HepG2 (cell line): ENCODE data around the gene NSMCE1. TPM values are rescaled to one million over a fixed set of nuclear protein-coding genes. Genes with fewer than 3 reads are reported as not detected.

Source experiments
- ARHGAP35 ChIP-seq: sonication (generic); formaldehyde crosslinking; IDR thresholded peaks from 2 replicates; pipeline ENCODE4 v1.9.0; 2022; ENCODE audit warnings: mild to moderate bottlenecking, inconsistent platforms, moderate library complexity, missing genetic modification reagents, borderline replicate concordance
- ARID2 ChIP-seq: sonication (generic); formaldehyde crosslinking; IDR thresholded peaks from 2 replicates; pipeline ENCODE4 v1.8.1; 2022; ENCODE audit warnings: mild to moderate bottlenecking, missing genetic modification reagents, borderline replicate concordance
- BRCA1 ChIP-seq: sonication (generic); formaldehyde crosslinking; IDR thresholded peaks from 2 replicates; pipeline ENCODE4 v1.4.0; 2020; ENCODE audit warnings: missing genetic modification reagents
- FOXA1 ChIP-seq, 2 experiments: fragments of 450-650 bp in 1 of 2; sonication (generic) in 1 of 2; formaldehyde crosslinking in 1 of 2; IDR thresholded peaks; 2 replicates each; pipeline versions ENCODE4 v1.4.0 to v1.6.1; 2016 to 2020; ENCODE audit warnings: missing genetic modification reagents in 1 of 2
- FOXO1 ChIP-seq: sonication (generic); formaldehyde crosslinking; IDR thresholded peaks from 2 replicates; pipeline ENCODE4 v1.4.0; 2020; ENCODE audit warnings: missing genetic modification reagents
- HDAC2 ChIP-seq: sonication (generic); formaldehyde crosslinking; IDR thresholded peaks from 2 replicates; pipeline ENCODE4 v1.4.0; 2020; ENCODE audit warnings: missing genetic modification reagents
- KDM5B ChIP-seq: sonication (generic); formaldehyde crosslinking; IDR thresholded peaks from 2 replicates; pipeline ENCODE4 v1.4.0; 2020; ENCODE audit warnings: missing genetic modification reagents, mild to moderate bottlenecking, borderline replicate concordance
- MBD4 ChIP-seq: IDR thresholded peaks from 2 replicates; pipeline ENCODE4 v1.6.1; 2012; ENCODE audit warnings: low read length, inconsistent platforms, borderline replicate concordance
- MZF1 ChIP-seq: sonication (generic); formaldehyde crosslinking; IDR thresholded peaks from 2 replicates; pipeline ENCODE4 v1.8.1; 2023; ENCODE audit warnings: mild to moderate bottlenecking, missing genetic modification reagents, borderline replicate concordance
- PRMT3 ChIP-seq: sonication (generic); formaldehyde crosslinking; IDR thresholded peaks from 2 replicates; pipeline ENCODE4 v1.8.1; 2022; ENCODE audit warnings: low read depth, mild to moderate bottlenecking, moderate library complexity, missing genetic modification reagents, borderline replicate concordance
- SMAD3 ChIP-seq: sonication (generic); formaldehyde crosslinking; IDR thresholded peaks from 2 replicates; pipeline ENCODE4 v1.4.0; 2020; ENCODE audit warnings: missing genetic modification reagents
- SOX6 ChIP-seq, 2 experiments: fragments of 450-650 bp in 1 of 2; sonication (generic) in 1 of 2; formaldehyde crosslinking in 1 of 2; IDR thresholded peaks; 2 replicates each; pipeline versions ENCODE4 v1.4.0 to v1.6.1; 2017 to 2020; ENCODE audit warnings: antibody characterized with exemption in 1 of 2, mild to moderate bottlenecking in 1 of 2, missing genetic modification reagents in 1 of 2
- TMF1 ChIP-seq: sonication (generic); formaldehyde crosslinking; IDR thresholded peaks from 2 replicates; pipeline ENCODE4 v1.8.1; 2022; ENCODE audit warnings: low read depth, missing genetic modification reagents
- ZMYM2 ChIP-seq: sonication (generic); formaldehyde crosslinking; IDR thresholded peaks from 2 replicates; pipeline ENCODE4 v1.8.0; 2022; ENCODE audit warnings: mild to moderate bottlenecking, missing genetic modification reagents
- ZNF501 ChIP-seq: sonication (generic); formaldehyde crosslinking; IDR thresholded peaks from 2 replicates; pipeline ENCODE4 v1.5.1; 2020; ENCODE audit warnings: mild to moderate bottlenecking, moderate library complexity, missing genetic modification reagents
- ZNF589 ChIP-seq: sonication (generic); formaldehyde crosslinking; conservative IDR thresholded peaks from 2 replicates; pipeline ENCODE4 v1.8.0; 2022; ENCODE audit warnings: mild to moderate bottlenecking, moderate library complexity, missing genetic modification reagents
- ZNF761 ChIP-seq: sonication (generic); formaldehyde crosslinking; conservative IDR thresholded peaks from 2 replicates; pipeline ENCODE4 v1.4.0; 2020; ENCODE audit warnings: mild to moderate bottlenecking, missing genetic modification reagents
- ZNF768 ChIP-seq: sonication (generic); formaldehyde crosslinking; IDR thresholded peaks from 2 replicates; pipeline ENCODE4 v1.4.0; 2020; ENCODE audit warnings: missing genetic modification reagents
- ZNF773 ChIP-seq: sonication (generic); formaldehyde crosslinking; IDR thresholded peaks from 2 replicates; pipeline ENCODE4 v1.4.0; 2020; ENCODE audit warnings: missing genetic modification reagents, borderline replicate concordance
- ZNF776 ChIP-seq: sonication (generic); formaldehyde crosslinking; IDR thresholded peaks from 2 replicates; pipeline ENCODE4 v1.4.0; 2020; ENCODE audit warnings: mild to moderate bottlenecking, missing genetic modification reagents
- ZNF83 ChIP-seq: sonication (generic); formaldehyde crosslinking; IDR thresholded peaks from 2 replicates; pipeline ENCODE4 v1.4.0; 2020; ENCODE audit warnings: missing genetic modification reagents, mild to moderate bottlenecking, borderline replicate concordance
- ZSCAN9 ChIP-seq: IDR thresholded peaks from 2 replicates; pipeline ENCODE4 v1.6.1; 2016; ENCODE audit warnings: borderline replicate concordance
- polyA plus RNA-seq, 8 experiments: library from polyadenylated mRNA; depleted of rRNA in 3 of 8; stranded (reverse) in 7 of 8; unstranded in 1 of 8; fragments of >200 nt; fragmentation: Illumina TruSeq in 4 of 8; extraction: Trizol in 4 of 8; gene quantifications; 2 replicates each; pipeline versions ENCODE4 v1.2.1 to v1.2.3, GENCODE V29; 2011 to 2016; ENCODE audit warnings: low read depth in 4 of 8, missing spikeins in 1 of 8, mixed read lengths in 1 of 8; ENCODE audit not compliant: insufficient read depth in 1 of 8
- total RNA-seq, 5 experiments: library from RNA; depleted of rRNA; stranded (reverse); fragments of >200 nt; fragmentation: Illumina TruSeq; extraction: Trizol; gene quantifications; 2 replicates each; pipeline ENCODE4 v1.2.3, GENCODE V29; 2016; ENCODE audit warnings: low read depth in 1 of 5
- TF ChIP-seq, protein P1 (sequence below): IDR thresholded peaks from 2 replicates; pipeline ENCODE4 v1.6.1; 2012; ENCODE audit warnings: inconsistent platforms
- TF ChIP-seq, protein P2 (sequence below): IDR thresholded peaks from 2 replicates; pipeline ENCODE4 v1.6.1; 2016; ENCODE audit warnings: missing compliant biosample characterization, missing genetic modification reagents, borderline replicate concordance
- TF ChIP-seq, protein P3 (sequence below): sonication (generic); formaldehyde crosslinking; IDR thresholded peaks from 2 replicates; pipeline ENCODE4 v1.8.0; 2022; ENCODE audit warnings: mild to moderate bottlenecking, missing genetic modification reagents

The NSMCE1 gene
- total and polyA plus RNA-seq, 2 of the 13 experiments (the other 11 are each of a cell fraction or from before 2014, with no cell fraction given) = 42.7 to 52.9 TPM

DNA sequence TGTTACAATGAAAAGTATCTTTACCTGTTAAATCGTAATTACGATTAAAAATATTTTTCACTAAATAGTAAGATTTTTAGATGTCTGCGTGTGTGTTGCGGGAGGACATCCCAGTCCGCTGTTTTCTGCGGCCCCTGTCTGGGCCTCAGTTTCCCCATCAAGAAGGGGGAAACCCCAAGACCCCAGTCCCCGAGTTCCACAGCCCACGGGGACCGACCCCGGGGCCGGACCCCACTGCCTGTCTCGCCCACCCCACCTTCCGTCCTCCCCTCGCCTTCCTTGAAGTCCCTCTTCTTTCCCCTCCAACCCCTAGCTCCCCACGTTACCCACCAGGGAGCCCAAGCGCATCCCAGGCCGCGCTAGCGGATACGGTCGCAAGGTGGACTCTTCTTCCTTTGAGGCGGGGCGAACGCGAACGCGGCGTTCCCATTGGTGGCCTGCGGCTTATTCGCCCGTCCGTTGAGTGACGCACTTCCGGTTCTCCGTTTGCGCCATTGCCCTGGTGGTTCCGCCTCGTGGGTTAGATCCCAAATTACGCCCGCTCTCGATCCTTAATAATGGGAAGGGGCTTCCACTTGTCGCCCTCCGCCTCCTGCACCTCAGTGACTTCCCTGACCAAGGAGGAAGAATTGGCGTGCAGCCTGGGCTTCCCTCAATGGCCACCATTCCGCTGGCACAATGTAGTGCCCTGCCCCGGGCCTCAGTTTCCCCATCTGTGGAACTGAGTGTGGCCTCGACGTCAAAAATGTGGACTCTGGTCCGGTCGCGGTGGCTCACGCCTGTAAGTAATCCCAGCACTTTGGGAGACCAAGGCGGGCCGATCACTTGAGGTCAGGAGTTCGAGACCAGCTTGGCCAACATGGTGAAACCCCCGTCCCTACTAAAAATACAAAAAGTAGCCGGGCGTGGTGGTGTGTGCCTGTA is at the start of gene NSMCE1 (continued):
- TF ChIP-seq, protein P1, sequence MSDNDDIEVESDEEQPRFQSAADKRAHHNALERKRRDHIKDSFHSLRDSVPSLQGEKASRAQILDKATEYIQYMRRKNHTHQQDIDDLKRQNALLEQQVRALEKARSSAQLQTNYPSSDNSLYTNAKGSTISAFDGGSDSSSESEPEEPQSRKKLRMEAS = peak; percentile 90
- TF ChIP-seq BRCA1 (peak; percentile 62), ARID2 (CRISPR knock-in tag) (no peak; the same call in 1 of the 2 replicates), ZNF761 (CRISPR knock-in tag) (0 out of 2 replicates have a peak, but pooled peaks have one; percentile 19), ZMYM2 (CRISPR knock-in tag) (peak; percentile 60; the same call in 1 of the 2 replicates), MZF1 (CRISPR knock-in tag) (no peak; the same call in 1 of the 2 replicates), ZSCAN9 (CRISPR knock-in tag) (no peak; the same call in 1 of the 2 replicates), SMAD3 (CRISPR knock-in tag) (peak; percentile 50; the same call in 1 of the 2 replicates), SOX6 (IDR thresholded peaks at IDR 0.05) (no peak), SOX6 (CRISPR knock-in tag; IDR thresholded peaks at IDR 0.05) (0 out of 2 replicates have a peak, but pooled peaks have one; percentile 51), ZNF501 (CRISPR knock-in tag) (peak; percentile 73; the same call in 1 of the 2 replicates), TMF1 (peak; percentile 61; the same call in 1 of the 2 replicates), ZNF83 (CRISPR knock-in tag) (no peak), ZNF776 (CRISPR knock-in tag) (peak; percentile 53; the same call in 1 of the 2 replicates), ZNF589 (peak; percentile 83), ZNF768 (peak; percentile 25; the same call in 1 of the 2 replicates), KDM5B (peak; percentile 66; the same call in 1 of the 2 replicates), PRMT3 (no peak), HDAC2 (CRISPR knock-in tag) (peak; percentile 66; the same call in 1 of the 2 replicates), ZNF773 (CRISPR knock-in tag) (peak; percentile 38; the same call in 1 of the 2 replicates), MBD4 (no peak), FOXA1 (IDR thresholded peaks at IDR 0.05) (no peak), FOXA1 (CRISPR knock-in tag; IDR thresholded peaks at IDR 0.05) (peak; percentile 30), ARHGAP35 (CRISPR knock-in tag) (peak; percentile 89), FOXO1 (CRISPR knock-in tag) (peak; percentile 42; the same call in 1 of the 2 replicates)
- TF ChIP-seq, protein P2, sequence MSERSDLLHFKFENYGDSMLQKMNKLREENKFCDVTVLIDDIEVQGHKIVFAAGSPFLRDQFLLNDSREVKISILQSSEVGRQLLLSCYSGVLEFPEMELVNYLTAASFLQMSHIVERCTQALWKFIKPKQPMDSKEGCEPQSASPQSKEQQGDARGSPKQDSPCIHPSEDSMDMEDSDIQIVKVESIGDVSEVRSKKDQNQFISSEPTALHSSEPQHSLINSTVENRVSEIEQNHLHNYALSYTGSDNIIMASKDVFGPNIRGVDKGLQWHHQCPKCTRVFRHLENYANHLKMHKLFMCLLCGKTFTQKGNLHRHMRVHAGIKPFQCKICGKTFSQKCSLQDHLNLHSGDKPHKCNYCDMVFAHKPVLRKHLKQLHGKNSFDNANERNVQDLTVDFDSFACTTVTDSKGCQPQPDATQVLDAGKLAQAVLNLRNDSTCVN (CRISPR knock-in tag) = 0 out of 2 replicates have a peak, but pooled peaks have one; percentile 24
- TF ChIP-seq, protein P3, sequence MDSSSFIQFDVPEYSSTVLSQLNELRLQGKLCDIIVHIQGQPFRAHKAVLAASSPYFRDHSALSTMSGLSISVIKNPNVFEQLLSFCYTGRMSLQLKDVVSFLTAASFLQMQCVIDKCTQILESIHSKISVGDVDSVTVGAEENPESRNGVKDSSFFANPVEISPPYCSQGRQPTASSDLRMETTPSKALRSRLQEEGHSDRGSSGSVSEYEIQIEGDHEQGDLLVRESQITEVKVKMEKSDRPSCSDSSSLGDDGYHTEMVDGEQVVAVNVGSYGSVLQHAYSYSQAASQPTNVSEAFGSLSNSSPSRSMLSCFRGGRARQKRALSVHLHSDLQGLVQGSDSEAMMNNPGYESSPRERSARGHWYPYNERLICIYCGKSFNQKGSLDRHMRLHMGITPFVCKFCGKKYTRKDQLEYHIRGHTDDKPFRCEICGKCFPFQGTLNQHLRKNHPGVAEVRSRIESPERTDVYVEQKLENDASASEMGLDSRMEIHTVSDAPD (CRISPR knock-in tag) = no peak
